PC-3 (cell line): ENCODE measurements around the gene HOXA10.

Experiments
- EZH2 ChIP-seq: fragments of 300-600 bp; sonication (generic); IDR thresholded peaks from one replicate; pipeline ENCODE4 v1.6.1; 2017; ENCODE audit warnings: antibody characterized with exemption, mild to moderate bottlenecking, low read length; ENCODE audit not compliant: unreplicated experiment
- TF ChIP-seq, protein P1 (sequence below): fragments of 300-600 bp; sonication (generic); conservative IDR thresholded peaks from 2 replicates; pipeline ENCODE4 v1.5.1; 2017; ENCODE audit warnings: antibody characterized with exemption, low read depth, mild to moderate bottlenecking, low read length

DNA sequence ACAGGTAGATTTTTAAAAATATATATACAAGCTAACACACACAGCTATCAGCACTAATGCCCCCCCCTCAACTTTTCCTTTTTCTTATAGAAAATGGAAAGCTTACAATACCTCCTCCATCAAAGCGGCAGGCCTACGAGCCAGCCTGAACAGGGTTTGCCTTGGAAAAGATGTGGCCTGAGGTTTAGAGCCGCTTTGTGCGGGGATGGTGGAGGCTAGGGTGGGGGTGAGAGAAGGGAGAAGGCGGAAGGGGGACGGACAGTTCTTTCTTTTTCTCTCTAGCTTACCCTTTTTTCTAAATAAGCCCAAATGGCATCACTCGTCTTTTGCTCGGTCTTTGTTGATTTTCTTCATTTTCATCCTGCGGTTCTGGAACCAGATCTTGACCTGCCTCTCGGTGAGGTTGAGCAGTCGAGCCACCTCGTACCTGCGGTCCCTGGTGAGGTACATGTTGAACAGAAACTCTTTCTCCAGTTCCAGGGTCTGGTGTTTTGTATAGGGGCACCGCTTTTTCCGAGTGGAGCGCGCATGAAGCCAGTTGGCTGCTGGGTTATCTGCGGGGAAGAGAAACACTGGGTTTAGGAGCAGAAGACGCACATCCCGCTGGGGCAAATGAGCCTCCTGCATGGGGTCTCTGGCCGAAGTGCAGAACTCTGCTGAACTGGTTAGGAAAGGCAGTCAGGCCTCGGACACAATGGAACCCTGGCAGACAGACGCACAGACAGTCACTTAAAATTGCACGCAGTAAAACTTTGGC is 10.7 kb downstream of the HOXA10 start:
- TF ChIP-seq, protein P1, sequence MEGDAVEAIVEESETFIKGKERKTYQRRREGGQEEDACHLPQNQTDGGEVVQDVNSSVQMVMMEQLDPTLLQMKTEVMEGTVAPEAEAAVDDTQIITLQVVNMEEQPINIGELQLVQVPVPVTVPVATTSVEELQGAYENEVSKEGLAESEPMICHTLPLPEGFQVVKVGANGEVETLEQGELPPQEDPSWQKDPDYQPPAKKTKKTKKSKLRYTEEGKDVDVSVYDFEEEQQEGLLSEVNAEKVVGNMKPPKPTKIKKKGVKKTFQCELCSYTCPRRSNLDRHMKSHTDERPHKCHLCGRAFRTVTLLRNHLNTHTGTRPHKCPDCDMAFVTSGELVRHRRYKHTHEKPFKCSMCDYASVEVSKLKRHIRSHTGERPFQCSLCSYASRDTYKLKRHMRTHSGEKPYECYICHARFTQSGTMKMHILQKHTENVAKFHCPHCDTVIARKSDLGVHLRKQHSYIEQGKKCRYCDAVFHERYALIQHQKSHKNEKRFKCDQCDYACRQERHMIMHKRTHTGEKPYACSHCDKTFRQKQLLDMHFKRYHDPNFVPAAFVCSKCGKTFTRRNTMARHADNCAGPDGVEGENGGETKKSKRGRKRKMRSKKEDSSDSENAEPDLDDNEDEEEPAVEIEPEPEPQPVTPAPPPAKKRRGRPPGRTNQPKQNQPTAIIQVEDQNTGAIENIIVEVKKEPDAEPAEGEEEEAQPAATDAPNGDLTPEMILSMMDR, result no peak
- no peak for TF ChIP-seq EZH2
